Cortex of kidney (tissue), 1 donor: Measurements from ENCODE around the gene SRP54.
"Not testable (repeated sequence)": the region's sequence is repeated elsewhere in the genome, so short reads cannot be mapped to it uniquely, and the experiment has no call there.

ENCODE experiments used
- DNase-seq: peaks from one replicate; lab custom pipeline; 2025; lab: John Stamatoyannopoulos, UW

SRP54 gene

DNA sequence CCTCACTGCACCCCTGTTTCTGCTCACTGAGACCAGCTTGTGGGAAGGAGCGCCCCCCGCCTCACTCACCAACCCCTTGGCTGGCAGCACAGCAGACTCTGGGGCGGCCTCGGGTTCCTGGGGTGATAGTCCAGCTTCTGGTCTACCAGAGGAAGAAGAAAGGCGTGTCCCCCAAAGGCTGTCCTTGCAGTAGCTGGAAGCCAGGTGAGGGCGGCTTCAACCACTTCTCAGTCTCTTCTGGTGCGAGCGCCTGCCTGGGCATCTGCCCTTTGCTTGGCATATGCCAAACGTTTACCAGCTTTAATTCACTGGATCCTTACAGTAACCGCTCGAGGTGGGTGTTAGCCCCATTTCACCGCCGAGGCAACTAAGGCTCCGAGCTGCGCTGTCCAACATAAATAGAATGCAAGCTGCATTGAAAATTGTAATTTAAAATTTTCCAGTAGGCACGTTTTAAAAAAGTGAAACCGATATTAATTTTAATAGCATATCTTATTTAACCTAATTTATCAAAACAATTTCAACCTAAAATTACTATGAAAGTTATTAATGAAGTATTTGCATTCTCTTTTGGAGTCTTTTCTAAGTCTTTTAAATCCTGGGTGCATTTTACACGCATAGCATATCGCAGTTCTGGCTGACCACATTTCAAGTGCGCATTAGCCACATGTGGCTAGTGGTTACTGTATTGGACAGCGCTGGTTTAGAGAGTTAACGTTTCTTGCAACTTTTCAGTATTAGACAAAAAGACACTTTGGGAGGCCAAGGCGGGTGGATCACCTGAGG lies 64.2 kb downstream of the SRP54 start:
- no peak for DNase-seq

DNA sequence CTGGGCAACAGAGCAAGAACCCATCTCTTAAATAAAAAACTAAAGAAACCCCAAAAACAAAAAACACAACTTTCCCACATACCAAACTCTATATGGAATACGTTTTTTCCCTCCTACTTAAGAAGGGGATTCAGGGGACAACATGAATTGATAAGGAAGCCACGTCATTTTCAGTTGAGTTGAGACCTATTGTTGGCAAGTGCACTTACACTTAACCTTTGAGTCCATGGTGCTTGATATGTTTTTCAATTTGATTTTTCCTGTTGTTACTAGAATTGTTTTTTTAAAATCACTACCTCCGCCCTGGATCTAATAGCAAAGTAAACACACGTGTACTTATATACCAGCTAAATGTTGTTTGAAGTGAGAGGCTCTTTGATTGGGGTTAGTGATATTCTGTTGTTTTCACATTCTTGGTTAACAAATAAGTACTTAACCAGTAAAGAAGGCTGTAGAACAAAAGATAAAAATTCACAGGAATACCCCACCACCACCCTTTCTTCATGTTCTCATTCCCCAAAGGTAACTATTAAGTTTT lies 65.3 kb downstream of the SRP54 start:
- no peak for DNase-seq

DNA sequence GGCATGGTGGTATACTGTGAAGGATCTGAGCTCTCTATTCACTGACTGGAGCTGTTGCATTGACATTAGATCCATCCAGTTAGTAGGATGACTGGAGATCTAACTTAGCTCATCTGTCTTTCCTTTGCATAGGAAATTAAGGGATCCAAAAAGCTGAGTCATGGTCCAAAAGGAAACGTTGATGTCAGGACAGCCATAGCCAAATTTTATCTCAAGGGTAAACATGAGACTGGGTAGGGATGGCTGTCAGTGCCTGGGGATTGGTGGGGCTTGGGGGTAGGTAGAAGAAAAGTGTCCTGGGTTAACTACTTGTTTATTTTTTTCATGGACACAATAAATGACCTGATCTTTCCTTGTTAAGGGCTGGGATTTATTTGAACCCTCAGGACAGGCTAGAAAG lies 67.9 kb downstream of the SRP54 start:
- no peak for DNase-seq

DNA sequence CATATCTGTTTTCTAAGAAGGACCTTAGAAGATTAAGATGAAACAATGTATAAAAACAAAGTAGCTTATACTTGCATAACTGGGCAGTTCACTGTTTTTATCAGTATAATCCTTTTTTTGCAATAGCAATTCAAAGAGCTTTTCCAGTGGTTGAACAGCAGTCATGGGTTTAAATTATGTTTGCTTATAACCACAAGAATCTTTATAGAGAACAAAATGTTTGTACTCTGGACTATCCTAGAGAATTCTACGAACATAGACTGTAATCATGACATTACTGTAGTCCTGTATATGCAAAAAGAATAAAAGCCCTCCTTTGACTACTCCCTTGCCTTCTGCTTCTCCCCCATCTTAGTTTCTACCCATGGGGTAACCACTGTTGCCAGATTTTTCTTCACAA lies 69.0 kb downstream of the SRP54 start:
- no peak for DNase-seq

DNA sequence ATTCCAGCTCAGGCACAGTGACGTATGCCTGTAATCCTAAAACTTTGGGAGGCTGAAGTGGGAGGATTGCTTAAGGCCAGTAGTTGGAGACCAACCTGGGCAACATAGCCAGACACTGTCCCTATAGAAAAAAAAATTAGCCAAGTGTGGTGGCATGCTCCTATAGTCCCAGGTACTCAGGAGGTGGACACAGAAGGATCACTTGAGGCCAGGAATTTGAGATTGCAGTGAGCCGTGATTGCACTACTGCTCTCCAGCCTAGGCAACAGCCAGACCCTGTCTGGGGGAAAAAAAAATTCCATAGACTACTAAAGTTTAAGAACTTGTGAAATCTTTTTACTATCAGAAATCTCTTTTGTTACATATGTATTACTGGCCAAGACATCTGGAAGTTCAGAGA lies 69.8 kb downstream of the SRP54 start:
- DNase-seq, result no peak

DNA sequence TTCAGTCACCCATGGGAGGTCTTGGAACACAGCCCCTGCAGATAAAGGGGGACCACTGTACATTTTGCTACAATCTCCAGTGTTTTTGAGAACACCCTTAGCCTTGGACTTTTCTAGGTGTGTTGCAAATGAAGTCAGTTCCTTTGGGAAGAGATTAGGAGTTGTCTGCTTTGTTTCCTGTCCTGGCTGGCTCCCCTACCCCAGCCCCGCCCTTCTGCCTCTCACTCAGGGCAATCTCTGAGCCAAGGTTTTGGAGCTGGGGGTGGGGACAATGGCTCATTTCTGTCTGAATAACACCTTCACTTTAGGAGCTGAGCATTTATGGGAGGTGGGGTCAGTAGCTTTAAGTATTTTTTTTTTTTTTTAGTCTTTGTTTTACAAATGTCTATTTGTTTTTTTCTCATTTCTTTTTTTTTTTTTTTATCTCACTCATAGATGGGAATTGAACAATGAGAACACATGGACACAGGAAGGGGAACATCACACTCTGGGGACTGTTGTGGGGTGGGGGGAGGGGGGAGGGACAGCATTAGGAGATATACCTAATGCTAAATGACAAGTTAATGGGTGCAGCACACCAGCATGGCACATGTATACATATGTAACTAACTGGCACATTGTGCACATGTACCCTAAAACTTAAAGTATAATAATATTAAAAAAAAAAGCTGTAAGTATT lies 78.5 kb downstream of the SRP54 start:
- DNase-seq, result not testable (repeated sequence)

DNA sequence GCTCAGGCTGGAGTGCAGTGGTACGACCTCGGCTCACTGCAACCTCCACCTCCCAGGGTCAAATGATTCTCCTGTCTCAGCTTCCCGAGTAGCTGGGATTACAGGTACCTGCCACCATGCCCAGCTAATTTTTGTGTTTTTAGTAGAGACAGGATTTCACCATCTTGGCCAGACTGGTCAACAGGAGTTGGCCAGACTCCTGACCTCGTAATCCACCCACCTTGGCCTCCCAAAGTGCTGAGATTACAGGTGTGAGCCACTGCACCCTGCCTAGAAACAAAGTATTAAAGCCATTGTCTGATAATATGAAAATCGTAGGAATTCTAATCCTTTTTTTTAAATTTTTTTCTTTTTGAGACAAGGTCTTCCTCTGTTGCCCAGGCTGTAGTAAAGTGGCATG lies 82.9 kb downstream of the SRP54 start:
- not testable (repeated sequence) for DNase-seq

DNA sequence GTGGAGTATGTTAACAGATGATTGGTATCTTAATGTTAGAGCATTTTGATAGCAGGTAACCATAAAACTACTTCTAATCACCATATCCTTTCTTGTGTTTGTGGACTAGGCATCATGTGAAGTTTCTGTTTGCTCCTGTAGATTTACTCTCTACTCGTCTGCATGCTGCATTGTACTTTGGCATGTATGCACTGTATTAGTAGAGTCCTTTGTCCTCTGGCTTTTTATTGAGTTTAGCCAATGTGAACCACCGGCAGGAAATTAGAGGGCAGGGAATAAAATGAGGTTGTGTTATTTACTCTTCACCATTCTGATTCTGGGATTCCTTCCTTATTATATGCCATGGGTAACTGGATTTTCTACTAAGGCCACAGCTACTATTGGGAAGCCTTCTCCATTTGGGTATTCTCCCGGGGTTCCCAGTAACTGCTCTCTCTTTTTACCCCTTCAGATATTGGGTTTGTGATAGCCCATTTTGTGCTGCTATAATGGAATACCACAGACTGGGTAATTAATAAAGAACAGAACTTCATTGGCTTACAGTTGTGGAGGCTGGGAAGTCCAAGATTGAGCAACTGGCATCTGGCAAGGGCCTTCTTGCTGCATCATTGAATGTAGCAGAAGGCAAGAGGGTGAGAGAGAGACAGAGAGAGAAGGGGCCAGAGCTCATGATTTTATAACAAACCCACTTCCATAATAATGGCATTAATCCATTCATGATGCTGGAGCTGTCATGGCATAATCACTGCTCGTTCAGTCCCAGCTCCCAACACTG lies 85.6 kb downstream of the SRP54 start:
- DNase-seq, result no peak

DNA sequence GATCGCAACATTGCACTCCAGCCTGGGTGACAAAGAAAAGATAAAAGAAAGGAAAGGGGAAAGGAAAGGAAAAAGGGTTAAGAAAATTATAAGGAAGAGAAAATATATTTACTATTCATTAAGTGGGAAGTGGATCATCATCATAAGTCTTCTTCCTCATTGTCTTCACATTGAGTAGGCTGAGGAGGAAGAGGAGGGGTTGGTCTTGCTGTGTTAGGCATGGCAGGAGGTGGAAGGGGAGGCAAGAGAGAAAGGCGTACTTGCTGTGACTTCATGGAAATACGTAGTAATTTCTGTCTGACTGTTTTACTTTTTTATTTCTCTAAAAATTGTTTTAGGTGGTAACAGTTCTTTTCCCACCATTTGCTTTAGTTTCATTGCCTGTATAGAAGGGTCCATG lies 89.4 kb downstream of the SRP54 start:
- no peak for DNase-seq

DNA sequence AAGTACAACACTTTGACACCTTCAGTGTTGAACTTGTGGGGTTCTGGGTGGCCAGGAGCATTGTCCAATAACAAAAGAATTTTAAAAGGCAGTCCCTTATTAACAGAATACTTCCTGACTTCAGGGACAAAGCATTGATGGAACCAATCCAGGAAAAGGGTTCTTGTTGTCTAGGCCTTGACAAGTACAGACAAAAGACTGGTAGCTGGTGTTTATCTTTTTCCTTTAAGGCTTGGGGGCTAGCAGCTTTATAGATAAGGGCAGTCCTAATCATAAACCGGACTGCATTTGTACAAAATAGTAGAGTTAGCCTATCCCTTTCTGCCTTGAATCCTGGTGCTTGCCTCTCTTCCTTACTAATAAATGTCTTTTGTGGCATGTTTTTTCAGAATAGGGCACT lies 90.7 kb downstream of the SRP54 start:
- no peak for DNase-seq

DNA sequence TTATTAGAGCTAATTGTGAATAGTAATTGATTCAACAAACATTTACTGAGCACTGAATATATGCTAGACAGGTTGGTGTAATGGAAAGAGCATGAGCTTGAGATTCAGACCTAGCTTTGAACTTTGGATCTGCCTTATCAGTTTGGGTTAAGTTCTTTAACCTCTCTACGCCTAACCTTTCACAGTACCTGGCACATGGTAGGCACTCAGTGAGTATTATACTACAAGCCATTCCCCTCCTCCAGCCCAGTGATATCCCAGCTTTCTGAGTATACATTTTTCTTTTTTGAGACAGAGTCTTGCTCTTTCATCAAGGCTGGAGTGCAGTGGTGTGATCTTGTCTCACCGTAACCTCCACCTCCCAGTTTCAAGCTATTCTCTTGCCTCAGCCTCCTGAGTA lies 95.3 kb downstream of the SRP54 start:
- no peak for DNase-seq
